T-helper 1 cell treated with Interleukin-12 subunit alpha and Interleukin-12 subunit beta and Interleukin-4 antibody, amounts not matched to agents 30 ng/mL and 1 ng/mL, for 36 hours (primary cell): ENCODE data around the gene TMEM63C. TPM values are rescaled to one million over a fixed set of nuclear protein-coding genes. Genes with fewer than 3 reads are reported as not detected.
"Not testable (repeated sequence)": the region's sequence is repeated elsewhere in the genome, so short reads cannot be mapped to it uniquely, and the experiment has no call there.

Source experiments
- intact Hi-C: fragments of 100-400 bp; cut with micrococcal nuclease; formaldehyde crosslinking; loops from one replicate; pipeline ENCODE4 v1.15.1; 2024
- total RNA-seq: library from RNA; stranded (reverse); gene quantifications from 2 replicates; pipeline ENCODE4 v1.2.3, GENCODE V29; 2022

TMEM63C gene
- total RNA-seq, 1 donor from 2014 or later = 0.27 TPM

DNA sequence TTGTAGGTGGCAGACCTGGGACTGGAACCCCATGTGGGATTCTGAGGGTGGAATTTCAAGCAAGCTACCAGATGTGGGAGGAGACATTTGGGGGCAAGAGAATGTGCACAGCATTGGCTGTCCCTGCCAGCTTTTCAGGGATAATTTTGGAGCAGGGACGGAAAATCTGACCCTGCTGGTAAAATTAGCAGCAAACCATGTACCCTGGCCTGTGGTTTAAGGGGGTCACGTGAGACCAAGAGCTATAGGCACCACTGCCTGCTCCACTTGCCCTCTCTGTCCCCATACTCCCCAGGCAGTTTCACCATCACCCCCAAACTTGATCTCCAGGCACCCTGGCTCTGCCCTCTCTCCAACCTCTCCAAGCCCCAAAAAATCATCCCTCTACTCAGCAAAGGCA, 26.5 kb upstream of the TMEM63C start:
- intact Hi-C loops = no loop called here

GRCh38 chr14:77157740-77158139, 23.9 kb upstream of the TMEM63C start:
- intact Hi-C loops = no loop called here

- intact Hi-C loops = no loop called here
Measured at GRCh38 chr14:77158175-77158881, 23.3 kb upstream of the TMEM63C start.

GRCh38 chr14:77158882-77159255, 22.7 kb upstream of the TMEM63C start:
- intact Hi-C loops = no loop called here

DNA sequence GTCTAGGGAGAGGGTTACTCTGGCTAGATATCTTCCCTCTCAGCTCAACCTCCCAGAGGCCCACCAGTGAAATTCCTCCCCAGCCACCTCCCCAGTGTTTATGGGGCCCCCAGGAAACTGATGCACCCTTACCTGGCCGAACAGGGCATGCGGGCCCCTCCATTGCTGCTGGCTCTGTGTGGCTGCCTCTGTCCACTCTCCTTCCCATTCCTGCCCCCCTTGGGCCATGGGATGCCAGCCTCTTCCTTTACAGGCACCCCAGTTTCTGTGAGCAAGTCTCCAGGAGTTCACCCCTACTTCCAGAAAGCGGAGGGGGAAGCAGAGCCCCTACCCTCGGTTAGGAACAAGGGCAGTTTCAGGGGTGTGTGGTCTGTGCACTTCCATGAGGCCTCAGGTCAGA, 20.6 kb upstream of the TMEM63C start:
- intact Hi-C loops = no loop called here

GRCh38 chr14:77170045-77170444, 11.6 kb upstream of the TMEM63C start:
- intact Hi-C loops = no loop called here

DNA sequence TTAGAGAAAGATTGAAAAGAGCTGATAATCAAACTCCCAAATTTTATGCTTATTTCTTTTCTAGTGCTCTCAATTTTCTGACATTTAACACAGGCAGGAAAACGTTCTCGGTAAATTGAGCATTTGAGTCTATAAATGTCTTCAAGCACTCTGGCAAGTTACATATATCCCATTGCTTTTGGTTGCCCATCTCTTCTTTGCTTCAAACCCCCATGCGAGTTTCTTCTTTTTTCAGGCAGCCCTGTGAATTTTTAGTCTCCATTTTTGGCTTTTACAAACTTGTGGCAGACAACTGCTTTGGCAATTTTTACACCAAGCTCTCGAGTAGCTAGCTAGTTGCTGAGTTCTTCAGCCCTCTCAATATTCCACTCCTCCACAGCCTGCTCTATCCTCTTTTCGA, 8.7 kb upstream of the TMEM63C start:
- intact Hi-C loops = no loop called here

DNA sequence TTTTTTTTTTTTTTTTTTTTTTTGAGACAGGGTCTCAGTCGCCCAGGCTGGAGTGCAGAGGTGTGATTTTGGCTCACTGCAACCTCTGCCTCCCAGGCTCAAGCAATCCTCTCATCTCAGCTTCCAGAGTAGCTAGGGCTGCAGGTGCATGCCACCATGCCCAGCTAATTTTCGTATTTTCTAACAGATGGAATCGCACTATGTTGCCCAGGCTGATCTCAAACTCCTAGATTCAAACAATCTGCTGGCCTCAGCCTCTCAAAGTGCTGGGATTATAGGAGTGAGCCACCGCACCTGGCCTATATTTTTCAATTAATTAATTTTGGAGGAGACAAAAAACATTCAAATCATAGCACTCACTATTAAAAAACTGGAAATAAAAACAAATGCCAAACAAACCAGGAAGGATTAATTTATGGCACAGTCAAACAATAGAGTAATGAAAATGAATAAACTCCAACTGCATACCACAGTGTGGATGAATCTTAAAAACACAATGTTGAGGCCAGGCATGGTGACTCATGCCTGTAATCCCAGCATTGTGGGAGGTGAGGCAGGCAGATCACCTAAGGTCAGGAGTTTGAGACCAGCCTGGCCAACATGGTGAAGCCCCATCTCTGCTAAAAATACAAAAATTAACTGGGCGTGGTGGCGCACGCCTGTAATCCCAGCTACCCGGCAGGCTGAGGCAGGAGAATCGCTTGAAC, 7.5 kb upstream of the TMEM63C start:
- intact Hi-C loops = not testable (repeated sequence)

- intact Hi-C loops = no loop called here
Measured at GRCh38 chr14:77175843-77176242, 5.8 kb upstream of the TMEM63C start.

GRCh38 chr14:77177702-77178101, 3.9 kb upstream of the TMEM63C start:
- intact Hi-C loops = no loop called here

GRCh38 chr14:77178656-77179055, 2.9 kb upstream of the TMEM63C start:
- intact Hi-C loops = no loop called here

GRCh38 chr14:77180726-77181602, 634 bp upstream of the TMEM63C start:
- intact Hi-C loops = no loop called here

DNA sequence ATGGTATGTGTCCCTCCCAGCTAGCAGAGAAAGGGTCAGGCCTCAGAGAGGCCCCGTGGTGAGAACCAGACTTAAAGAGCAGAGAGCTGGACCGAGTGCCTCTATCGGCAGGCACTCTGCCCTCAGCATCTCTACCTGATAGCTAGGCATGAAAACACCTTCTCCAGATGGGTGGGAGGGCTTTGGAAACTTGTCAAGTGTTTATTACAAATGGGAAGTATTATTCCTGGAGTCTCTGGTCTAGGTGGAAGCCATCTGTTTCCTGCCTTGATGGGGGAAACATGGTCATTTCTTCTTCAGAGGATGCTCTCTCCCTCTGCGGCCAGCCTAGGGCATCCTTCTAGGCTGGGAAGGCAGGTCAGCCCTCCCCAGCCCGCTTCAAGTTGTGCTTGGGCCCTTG, 2.3 kb downstream of the TMEM63C start:
- intact Hi-C loops = no loop called here

DNA sequence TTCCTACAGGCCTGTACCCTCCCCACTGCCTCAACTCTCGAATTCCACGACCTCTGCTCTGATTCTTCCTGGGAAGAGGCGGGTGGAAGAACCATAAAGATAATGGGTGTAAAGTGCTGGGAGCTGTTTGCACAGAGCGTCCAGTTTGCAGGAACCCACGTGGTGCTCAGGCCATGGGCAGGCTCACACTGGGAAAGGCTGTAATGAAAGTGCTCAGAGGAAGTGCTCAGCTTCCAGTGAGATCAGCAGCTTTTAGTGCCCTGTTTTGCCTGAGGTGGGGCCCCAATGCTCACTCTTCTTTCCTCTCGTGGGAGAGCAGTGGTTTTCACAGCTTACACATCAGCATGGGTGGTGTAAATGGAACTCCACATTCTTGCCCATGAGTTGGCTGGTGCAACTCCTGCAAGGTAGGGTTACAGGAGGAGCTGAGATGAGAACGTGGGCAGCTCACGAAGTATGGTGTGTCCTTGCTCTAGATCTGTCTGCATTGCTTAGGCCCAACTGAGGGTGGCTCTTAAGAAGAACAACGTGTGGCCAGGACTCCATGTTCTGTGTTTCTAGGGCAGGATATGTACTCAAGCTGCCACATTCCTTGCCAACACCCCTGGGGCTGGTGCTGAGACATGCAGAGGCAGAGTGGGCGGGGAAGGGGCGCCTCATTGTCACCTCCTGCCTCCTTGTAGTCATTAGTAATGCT, 2.9 kb downstream of the TMEM63C start:
- intact Hi-C loops = no loop called here

- intact Hi-C loops = no loop called here
Measured at GRCh38 chr14:77185093-77185465, 3.5 kb downstream of the TMEM63C start.

- intact Hi-C loops = no loop called here
Measured at GRCh38 chr14:77186911-77187648, 5.5 kb downstream of the TMEM63C start.

GRCh38 chr14:77187649-77188012, 6.0 kb downstream of the TMEM63C start:
- intact Hi-C loops = no loop called here

DNA sequence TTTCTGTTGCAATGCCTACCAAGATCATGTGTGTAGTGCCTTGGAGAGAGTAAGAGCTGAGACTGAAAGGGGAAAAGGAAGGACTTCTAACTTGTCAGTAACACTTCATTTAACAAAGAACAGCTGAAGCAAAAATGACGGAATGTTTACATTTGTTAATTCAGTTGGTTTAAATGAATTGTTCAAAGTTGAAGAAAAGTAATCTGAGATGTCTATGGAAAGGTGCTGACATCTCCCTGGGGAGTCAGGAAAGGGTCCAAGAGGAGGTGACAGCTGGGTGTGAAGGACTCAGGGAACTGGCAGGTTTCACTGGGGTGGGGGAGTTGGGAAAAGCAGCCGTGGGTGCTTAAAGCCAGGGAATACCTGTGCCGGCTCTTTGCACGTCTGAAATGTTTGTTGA, 7.9 kb downstream of the TMEM63C start:
- intact Hi-C loops = no loop called here

DNA sequence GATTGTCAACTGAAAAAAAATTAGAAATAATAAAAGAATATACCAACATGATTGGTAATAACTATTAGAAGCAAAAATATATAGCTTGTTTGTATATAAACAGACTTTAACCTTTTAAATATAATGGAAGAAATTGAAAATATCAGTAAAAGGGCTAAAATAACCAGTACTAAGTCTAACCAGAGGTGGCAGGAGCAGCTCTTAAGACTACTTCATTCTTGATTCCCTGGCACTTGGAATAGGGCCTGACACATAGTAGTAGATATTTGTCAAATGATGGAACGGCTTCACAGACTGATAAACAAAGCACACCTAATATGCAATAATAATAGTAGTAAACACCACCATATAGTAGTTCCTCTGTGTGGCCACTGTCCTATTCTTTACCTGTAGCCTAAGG, 9.4 kb downstream of the TMEM63C start:
- intact Hi-C loops = no loop called here

DNA sequence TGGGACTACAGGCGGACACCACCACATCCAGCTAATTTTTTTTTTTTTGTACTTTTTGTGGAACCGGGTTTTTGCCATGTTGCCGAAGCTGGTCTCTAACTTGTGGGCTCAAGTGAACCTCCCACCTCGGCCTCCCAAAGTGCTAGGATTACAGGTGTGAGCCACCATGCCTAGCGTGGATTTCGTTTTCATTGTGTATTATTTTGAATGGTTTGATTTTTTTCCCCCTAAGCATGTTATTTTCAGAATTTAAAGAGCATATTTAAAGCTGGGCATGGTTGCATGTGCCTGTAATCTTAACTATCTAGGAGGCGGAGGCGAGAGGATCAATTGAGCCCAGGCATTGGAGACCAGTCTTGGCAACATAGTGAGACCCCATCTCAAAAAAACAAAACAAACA, 13.1 kb downstream of the TMEM63C start:
- intact Hi-C loops = no loop called here

- intact Hi-C loops = no loop called here
Measured at GRCh38 chr14:77195766-77196165, 14.2 kb downstream of the TMEM63C start.
